Measurements from ENCODE around the gene CCDC9B. TPM values are rescaled to one million over a fixed set of nuclear protein-coding genes. Genes with fewer than 3 reads are reported as not detected.

Gene CCDC9B
- total RNA-seq, 1 donor from 2014 or later, result 13.6 TPM

DNA sequence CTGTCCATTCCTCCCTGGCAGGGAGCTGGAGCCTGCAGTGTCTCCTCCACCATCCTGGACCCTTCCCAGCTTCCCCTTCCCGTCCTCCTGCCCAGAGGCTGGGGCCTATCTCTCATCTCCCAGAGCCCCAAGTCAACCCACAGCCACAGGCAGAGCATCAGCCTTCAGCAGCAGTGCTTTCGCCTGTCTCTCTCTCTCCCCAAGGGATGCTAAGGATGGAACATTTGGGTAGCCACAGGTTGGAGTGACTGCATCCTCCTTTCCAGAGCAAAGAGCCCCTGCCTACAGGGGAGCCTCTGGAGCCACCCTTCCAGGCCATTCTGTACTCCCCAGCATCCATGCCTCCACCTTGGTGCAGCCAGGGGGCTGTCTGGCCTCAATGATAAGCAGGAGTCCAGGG lies 37.2 kb downstream of the CCDC9B start:
- TF ChIP-seq, protein P1, sequence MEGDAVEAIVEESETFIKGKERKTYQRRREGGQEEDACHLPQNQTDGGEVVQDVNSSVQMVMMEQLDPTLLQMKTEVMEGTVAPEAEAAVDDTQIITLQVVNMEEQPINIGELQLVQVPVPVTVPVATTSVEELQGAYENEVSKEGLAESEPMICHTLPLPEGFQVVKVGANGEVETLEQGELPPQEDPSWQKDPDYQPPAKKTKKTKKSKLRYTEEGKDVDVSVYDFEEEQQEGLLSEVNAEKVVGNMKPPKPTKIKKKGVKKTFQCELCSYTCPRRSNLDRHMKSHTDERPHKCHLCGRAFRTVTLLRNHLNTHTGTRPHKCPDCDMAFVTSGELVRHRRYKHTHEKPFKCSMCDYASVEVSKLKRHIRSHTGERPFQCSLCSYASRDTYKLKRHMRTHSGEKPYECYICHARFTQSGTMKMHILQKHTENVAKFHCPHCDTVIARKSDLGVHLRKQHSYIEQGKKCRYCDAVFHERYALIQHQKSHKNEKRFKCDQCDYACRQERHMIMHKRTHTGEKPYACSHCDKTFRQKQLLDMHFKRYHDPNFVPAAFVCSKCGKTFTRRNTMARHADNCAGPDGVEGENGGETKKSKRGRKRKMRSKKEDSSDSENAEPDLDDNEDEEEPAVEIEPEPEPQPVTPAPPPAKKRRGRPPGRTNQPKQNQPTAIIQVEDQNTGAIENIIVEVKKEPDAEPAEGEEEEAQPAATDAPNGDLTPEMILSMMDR (IDR thresholded peaks at IDR 0.05; ENCODE audit: insufficient read depth, low read length, poor library complexity, severe bottlenecking), result no peak
- no peak for DNase-seq (ENCODE audit: low read depth)
- Histone ChIP-seq H3K4me3 (ENCODE audit: low read depth, low read length) (no peak overlapping the region), H3K27me3 (ENCODE audit: control insufficient read depth, insufficient read depth, low read length) (peaks cover 34% of the 10 kb centered on the region), H3K36me3 (ENCODE audit: control insufficient read depth, insufficient read depth, low read length) (no peaks in the 10 kb centered on the region)

DNA sequence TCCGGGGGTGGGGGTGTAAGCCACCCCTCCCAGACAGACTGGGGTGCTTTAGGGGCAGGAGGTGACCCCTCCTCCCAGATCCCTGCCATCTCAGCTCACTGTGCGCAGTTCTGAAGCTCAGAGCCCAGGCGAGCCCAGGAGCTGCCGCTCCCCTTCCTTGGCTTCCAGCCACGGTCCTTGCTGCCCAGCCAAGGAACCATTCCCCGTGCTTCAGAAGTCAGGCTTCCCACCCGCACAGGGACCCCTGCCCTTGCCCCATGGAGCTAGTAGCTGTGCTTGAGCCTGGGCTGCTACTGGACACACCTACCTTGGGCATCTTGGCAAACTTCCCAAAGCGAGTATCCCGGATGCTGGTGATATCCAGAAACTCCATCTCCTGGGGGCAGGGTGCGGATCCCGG lies 37.8 kb downstream of the CCDC9B start:
- peaks cover 36% of the 10 kb centered on the region for H3K27me3 ChIP-seq (ENCODE audit: control insufficient read depth, insufficient read depth, low read length)
- H3K4me3 ChIP-seq (ENCODE audit: low read depth, low read length), result no peak overlapping the region
- no peaks in the 10 kb centered on the region for H3K36me3 ChIP-seq (ENCODE audit: control insufficient read depth, insufficient read depth, low read length)
- TF ChIP-seq, protein P1 (IDR thresholded peaks at IDR 0.05; ENCODE audit: insufficient read depth, low read length, poor library complexity, severe bottlenecking), result no peak
- no peak for DNase-seq (ENCODE audit: low read depth)

DNA sequence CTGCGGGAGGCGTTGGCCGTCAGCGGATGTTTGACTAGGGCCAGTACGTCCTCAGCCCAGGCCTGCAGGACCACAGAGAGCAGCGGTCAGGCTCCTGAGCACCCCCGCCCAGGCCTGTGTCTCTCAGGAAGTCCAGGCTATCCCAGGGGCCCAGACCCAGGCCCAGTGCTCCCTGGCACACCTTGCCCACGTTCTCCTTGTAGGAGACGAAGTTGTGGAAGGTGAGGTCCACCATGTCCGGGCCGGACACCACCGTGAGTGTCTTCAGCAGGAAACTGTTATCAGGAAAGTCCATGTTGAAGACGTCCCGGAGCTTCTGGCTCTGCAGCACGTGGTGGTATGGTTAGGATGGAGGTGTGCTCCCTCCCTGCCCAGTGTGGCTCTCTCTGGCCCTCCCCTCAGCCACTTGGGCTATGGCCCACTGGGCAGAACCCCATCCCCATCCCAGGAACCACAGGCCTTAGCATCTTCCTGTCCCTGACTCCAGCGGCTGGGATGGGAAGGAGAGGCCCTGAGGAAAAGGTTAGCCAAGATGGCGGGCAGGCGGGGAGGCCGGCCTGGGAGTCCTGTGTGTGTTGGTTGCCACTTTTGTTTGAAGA lies 38.4 kb downstream of the CCDC9B start:
- TF ChIP-seq, protein P1 (IDR thresholded peaks at IDR 0.05; ENCODE audit: insufficient read depth, low read length, poor library complexity, severe bottlenecking), result no peak
- peaks cover 36% of the 10 kb centered on the region for H3K27me3 ChIP-seq (ENCODE audit: control insufficient read depth, insufficient read depth, low read length)

DNA sequence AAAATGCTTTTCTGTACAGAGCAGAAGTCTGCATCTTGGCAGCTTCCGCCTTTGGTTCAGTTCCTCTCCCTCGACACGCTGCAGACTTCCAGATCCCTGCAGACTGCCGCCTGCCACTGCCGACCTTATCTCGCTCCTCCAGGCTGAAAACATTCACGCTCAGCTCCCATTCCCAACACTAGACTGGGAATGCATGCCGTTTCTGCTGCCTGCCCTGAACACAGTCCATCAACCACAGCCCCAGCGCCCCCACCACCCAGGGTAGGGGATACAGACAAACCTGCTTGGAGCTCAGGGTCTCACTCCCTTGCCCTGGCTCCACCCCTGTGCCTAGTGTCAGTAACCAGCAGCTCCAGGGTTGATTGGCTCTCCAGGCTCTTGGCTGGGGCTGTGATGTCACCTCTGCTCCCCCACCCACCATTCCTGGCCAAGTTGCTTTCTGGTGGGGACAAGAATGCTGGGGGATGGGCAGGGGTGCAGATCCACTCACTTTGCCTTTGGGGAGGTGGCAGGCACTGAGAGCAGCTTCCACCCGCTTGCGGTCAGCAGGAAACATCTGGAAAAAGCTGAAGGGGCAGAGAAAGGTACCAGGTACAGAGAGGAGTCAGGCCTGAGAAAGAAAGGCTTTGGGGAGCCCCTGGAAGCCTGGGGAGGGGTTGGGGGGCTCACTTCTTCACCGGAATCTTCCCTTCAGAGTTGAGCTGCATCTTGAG lies 39.1 kb downstream of the CCDC9B start:
- no peak for DNase-seq (ENCODE audit: low read depth)
- TF ChIP-seq, protein P1 (IDR thresholded peaks at IDR 0.05; ENCODE audit: insufficient read depth, low read length, poor library complexity, severe bottlenecking), result no peak
- peaks cover 34% of the 10 kb centered on the region for H3K27me3 ChIP-seq (ENCODE audit: control insufficient read depth, insufficient read depth, low read length)

More for the DNA sequence above, 38.4 kb downstream of the CCDC9B start:
- Histone ChIP-seq H3K4me3 (ENCODE audit: low read depth, low read length) (no peak overlapping the region), H3K36me3 (ENCODE audit: control insufficient read depth, insufficient read depth, low read length) (no peaks in the 10 kb centered on the region)
- DNase-seq (ENCODE audit: low read depth), result no peak

DNA sequence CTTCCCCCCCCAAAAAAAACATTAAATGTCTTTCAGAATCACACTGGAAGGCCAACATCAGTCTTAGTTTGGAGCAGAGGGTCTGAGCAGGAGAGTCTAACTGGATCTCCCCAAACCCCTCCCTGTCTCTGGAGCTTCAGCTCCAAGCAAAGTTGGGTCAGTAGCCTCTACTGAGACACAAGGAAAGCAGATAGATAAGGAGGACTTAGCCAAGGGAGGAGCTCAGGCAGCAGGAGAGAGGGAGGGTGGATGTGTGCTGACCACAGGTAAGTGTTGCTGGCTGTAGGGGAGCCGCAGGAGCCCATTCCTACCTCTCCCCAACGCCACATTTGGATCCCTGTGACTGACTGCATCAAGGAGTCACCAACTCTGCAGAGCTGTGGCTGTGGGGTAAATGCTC lies 40.0 kb downstream of the CCDC9B start:
- Histone ChIP-seq H3K4me3 (ENCODE audit: low read depth, low read length) (no peak overlapping the region), H3K27me3 (ENCODE audit: control insufficient read depth, insufficient read depth, low read length) (peaks cover 35% of the 10 kb centered on the region), H3K36me3 (ENCODE audit: control insufficient read depth, insufficient read depth, low read length) (no peaks in the 10 kb centered on the region)
- no peak for DNase-seq (ENCODE audit: low read depth)
- TF ChIP-seq, protein P1 (IDR thresholded peaks at IDR 0.05; ENCODE audit: insufficient read depth, low read length, poor library complexity, severe bottlenecking), result no peak

More for the DNA sequence above, 39.1 kb downstream of the CCDC9B start:
- Histone ChIP-seq H3K36me3 (ENCODE audit: control insufficient read depth, insufficient read depth, low read length) (no peaks in the 10 kb centered on the region), H3K4me3 (ENCODE audit: low read depth, low read length) (no peak overlapping the region)

Measured in kidney epithelial cell (primary cell).